Epidermal melanocyte (primary cell): ENCODE results near the gene PRKAR1A.
"Not testable (repeated sequence)": the region's sequence is repeated elsewhere in the genome, so short reads cannot be mapped to it uniquely, and the experiment has no call there.

Experiments used
- DNase-seq: peaks from one replicate; pipeline ENCODE4 v3.0.0; 2011; ENCODE audit warnings: low spot score; ENCODE audit not compliant: insufficient read length

The PRKAR1A gene

GRCh38 chr17:68511254-68511670, 968 bp upstream of the PRKAR1A start:
- DNase-seq = no peak

GRCh38 chr17:68511671-68512246, 471 bp upstream of the PRKAR1A start:
- no peak for DNase-seq

- DNase-seq = no peak
These were observed 787 bp downstream of the PRKAR1A start for GRCh38 chr17:68512960-68513474.

- DNase-seq = no peak
These were observed 1.7 kb downstream of the PRKAR1A start for GRCh38 chr17:68513932-68514331.

- DNase-seq = no peak
These were observed 2.8 kb downstream of the PRKAR1A start for GRCh38 chr17:68514831-68515635.

- DNase-seq = no peak
These were observed 4.5 kb downstream of the PRKAR1A start for GRCh38 chr17:68516732-68517131.

GRCh38 chr17:68517605-68518004, 5.4 kb downstream of the PRKAR1A start:
- DNase-seq = not testable (repeated sequence)

- DNase-seq = no peak
These were observed 6.0 kb downstream of the PRKAR1A start for GRCh38 chr17:68518063-68518815.

- not testable (repeated sequence) for DNase-seq
These were observed 6.8 kb downstream of the PRKAR1A start for GRCh38 chr17:68519051-68519450.

GRCh38 chr17:68519911-68520310, 7.7 kb downstream of the PRKAR1A start:
- no peak for DNase-seq

GRCh38 chr17:68522266-68522665, 10.0 kb downstream of the PRKAR1A start:
- DNase-seq = no peak

GRCh38 chr17:68526548-68526947, 14.3 kb downstream of the PRKAR1A start:
- no peak for DNase-seq

- DNase-seq = no peak
These were observed 15.1 kb downstream of the PRKAR1A start for GRCh38 chr17:68527314-68527713.

GRCh38 chr17:68531252-68531651, 19.0 kb downstream of the PRKAR1A start:
- DNase-seq = no peak

GRCh38 chr17:68532826-68533225, 20.6 kb downstream of the PRKAR1A start:
- no peak for DNase-seq

GRCh38 chr17:68533887-68534694, 21.9 kb downstream of the PRKAR1A start:
- DNase-seq = no peak

- no peak for DNase-seq
These were observed 22.5 kb downstream of the PRKAR1A start for GRCh38 chr17:68534695-68535088.

- no peak for DNase-seq
These were observed 23.7 kb downstream of the PRKAR1A start for GRCh38 chr17:68535922-68536321.

- DNase-seq = no peak
These were observed 27.6 kb downstream of the PRKAR1A start for GRCh38 chr17:68539548-68540467.

GRCh38 chr17:68540981-68541380, 28.8 kb downstream of the PRKAR1A start:
- no peak for DNase-seq
